ENCODE measurements around the gene JAZF1.

The JAZF1 gene

DNA sequence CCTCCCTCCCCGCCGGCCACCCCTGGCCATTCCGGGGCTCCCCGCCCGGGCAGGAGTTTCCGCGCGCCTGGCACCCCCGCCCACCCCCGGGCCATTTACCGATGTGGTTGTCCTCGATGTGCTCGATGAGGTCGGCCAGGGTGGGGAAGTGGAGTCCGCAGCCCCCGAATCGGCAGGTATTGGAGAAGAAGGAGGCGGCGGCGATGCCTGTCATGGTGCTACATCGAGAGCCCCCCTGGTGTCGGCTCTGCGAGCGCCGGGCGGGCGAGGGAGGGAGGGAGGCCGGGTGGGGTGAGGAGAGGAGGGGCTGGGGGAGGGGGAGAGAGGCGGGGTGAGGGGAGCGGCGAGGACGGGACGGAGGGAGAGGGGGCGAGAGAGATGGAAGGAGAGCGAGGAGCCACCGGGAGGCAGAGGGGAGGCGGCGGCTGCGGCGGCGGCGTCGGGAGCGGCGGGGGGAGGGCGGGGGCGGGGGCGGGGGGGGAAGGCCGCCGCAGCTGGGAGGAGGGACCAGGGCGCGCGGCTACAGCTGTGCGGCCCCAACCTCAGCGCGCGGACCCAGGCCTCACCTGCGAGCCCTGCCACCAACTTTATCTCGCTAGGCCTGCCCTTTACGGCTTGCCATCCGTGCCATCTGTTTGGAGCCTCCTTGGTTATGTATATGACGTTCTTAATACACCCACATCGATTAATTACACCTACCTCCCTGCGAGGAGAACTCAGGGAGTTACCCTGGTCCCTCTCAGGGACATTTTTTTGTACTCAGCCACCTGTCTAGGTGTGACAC, at the start of gene JAZF1:
Gene JAZF1, minus strand, starts transcription at position 432 of the 784 bp plus-strand sequence.
- DNase-seq (ENCODE audit: low read depth in 2 of 2), result peak; percentile 6 to 26

DNA sequence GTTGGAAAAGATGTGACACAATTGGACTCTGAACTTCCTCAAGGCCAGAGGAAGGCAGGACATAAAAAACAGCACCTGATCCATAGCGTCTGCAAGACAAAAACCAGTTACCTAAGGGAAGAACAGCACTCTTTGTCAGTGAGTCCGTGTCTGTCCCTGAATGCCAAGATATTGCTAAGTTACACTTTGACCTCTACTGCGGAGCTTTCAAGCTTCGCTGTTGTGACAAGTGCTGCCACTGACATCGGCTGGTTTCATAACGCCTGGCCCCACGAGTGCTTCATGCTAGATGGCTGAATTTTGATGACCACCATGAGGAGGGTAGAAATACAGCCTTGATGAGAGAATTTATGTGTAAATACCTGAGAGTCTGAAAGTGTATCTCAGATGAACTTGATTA, 49.7 kb upstream of the JAZF1 start:
- no peak for DNase-seq (ENCODE audit: low read depth in 2 of 2)

- DNase-seq (ENCODE audit: low read depth in 2 of 2), result no peak
Measured at GRCh38 chr7:28228396-28228795, 47.8 kb upstream of the JAZF1 start.

- no peak for DNase-seq (ENCODE audit: low read depth in 2 of 2)
Measured at GRCh38 chr7:28226003-28226402, 45.4 kb upstream of the JAZF1 start.

- no peak for DNase-seq (ENCODE audit: low read depth in 2 of 2)
Measured at GRCh38 chr7:28225576-28225975, 45.0 kb upstream of the JAZF1 start.

GRCh38 chr7:28224675-28225074, 44.1 kb upstream of the JAZF1 start:
- DNase-seq (ENCODE audit: low read depth in 2 of 2), result no peak

- no peak for DNase-seq (ENCODE audit: low read depth in 2 of 2)
Measured at GRCh38 chr7:28224172-28224571, 43.6 kb upstream of the JAZF1 start.

GRCh38 chr7:28222636-28223035, 42.0 kb upstream of the JAZF1 start:
- no peak for DNase-seq (ENCODE audit: low read depth in 2 of 2)

DNA sequence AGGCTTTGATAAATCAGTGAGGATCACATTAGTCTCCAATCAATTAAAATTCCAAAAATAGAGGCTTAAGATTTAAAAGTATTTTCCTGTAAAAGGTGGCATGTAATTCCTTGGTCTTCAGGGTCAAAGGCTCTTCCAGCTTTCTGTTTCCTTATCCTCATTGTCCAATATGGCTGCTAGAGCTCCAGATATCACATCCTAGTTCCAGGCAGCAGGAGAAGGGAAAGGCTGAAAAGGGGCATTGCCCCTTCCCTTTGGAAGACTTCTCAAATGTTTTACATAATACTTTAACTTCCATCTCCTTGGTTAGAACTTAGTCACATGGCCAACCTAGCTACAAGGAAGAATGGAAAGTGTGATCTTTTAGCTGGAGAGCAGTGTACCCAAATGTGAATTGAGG, 39.2 kb upstream of the JAZF1 start:
- DNase-seq (ENCODE audit: low read depth in 2 of 2), result no peak

- DNase-seq (ENCODE audit: low read depth in 2 of 2), result no peak
Measured at GRCh38 chr7:28217143-28217542, 36.5 kb upstream of the JAZF1 start.

- no peak for DNase-seq (ENCODE audit: low read depth in 2 of 2)
Measured at GRCh38 chr7:28211006-28211405, 30.4 kb upstream of the JAZF1 start.

- DNase-seq (ENCODE audit: low read depth in 2 of 2), result no peak
Measured at GRCh38 chr7:28208506-28208905, 27.9 kb upstream of the JAZF1 start.

DNA sequence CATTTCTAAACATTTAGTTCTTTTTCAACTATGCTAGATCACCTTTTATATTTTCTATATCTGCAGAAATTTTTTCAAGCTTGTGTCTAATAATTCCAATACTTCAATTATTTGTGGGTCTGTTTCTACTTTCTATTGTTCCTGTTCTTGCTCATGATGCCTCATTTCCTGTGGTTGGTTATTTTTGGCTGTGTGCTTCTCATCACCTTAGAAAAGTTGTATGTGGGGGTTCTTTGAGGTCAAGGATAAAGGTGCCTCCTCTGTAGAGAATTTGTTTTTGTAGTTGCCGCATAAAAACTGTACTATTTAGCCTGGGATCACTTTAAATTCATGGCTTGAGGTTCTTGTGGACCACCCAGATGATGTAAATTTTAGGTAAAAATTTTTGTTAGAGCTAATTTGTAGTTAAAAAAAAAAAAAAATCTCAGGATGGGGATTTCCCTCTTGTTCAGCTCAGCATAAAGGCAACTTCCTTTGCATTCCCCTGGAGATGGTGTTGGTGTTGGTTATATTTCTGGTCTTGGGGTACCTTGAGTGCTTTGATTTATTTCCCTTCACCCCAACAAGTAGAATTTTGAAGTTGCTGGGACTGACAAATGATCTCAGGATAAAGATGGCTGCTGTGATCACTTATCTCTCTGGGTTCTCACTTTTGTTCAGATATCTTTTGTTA, 27.0 kb upstream of the JAZF1 start:
- no peak for DNase-seq (ENCODE audit: low read depth in 2 of 2)

DNA sequence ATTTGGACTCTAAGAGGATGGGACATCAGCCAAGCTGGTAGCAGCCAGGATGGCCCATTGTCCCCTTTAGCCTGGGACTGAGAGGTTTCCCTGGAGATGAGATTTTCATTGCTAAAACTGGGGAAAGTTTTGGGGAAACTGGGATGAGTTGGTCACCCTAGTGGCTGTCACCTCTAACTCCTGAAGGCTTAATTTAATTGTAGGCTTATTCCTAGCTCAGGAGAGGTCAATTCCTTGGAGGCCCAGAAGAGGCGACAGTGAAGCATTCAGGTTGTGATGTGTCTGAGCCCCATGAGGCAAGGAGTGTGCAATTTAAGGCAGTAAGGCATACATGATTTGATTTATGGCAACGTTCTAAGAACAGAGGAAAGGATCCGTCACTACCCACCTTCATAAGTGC, 24.9 kb upstream of the JAZF1 start:
- no peak for DNase-seq (ENCODE audit: low read depth in 2 of 2)

DNA sequence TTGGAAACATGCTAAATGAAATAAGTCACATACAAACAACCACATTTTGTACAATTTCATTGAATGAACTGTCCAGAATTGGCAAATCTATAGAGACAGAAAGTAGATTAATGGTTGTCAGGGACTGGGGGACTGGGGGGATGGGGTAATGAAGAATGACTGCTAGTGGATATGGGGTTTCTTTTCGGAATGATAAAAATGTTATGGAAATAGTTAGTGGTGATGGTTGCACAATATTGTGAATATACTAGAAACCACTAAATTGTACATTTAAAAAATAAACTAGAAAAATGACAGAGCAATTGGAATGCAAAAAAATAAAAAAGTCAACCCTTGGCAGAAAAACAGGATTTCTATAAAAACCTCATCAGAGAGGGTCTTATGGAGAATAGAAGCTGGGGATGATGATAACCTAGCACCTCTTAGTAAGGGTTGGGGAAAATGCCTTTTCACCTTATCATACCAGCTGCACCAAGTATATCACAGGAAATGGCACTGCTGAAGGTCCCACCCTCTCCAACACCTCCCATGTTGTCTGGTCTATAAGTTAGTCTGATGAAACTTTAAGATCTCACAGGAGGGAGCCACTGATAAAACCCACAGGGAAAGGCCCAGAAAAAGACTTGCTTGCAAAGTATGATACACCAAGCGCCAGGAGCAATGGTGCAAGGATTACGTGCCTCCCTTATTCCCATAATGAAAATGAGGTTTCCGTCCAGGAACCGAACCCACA, 23.1 kb upstream of the JAZF1 start:
- DNase-seq (ENCODE audit: low read depth in 2 of 2), result no peak

GRCh38 chr7:28202222-28202621, 21.6 kb upstream of the JAZF1 start:
- no peak for DNase-seq (ENCODE audit: low read depth in 2 of 2)

DNA sequence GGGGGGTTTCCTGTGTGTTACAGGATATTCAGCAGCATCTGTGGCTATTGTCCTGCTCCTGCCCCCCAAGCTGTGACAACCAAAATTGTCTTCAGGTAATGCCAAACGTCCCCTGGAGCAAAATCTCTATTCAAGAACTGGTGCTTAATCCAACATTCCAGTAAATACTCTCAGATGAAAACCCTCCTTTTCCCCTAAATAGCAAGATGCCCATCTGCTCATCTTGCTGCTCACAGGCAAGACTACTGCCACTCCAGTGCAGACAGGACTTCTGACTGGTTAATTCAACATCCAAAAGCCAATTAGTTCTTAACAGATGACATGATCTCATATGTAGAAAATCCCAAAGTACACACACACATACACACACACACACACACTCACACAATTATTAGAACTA, 20.5 kb upstream of the JAZF1 start:
- DNase-seq (ENCODE audit: low read depth in 2 of 2), result no peak

DNA sequence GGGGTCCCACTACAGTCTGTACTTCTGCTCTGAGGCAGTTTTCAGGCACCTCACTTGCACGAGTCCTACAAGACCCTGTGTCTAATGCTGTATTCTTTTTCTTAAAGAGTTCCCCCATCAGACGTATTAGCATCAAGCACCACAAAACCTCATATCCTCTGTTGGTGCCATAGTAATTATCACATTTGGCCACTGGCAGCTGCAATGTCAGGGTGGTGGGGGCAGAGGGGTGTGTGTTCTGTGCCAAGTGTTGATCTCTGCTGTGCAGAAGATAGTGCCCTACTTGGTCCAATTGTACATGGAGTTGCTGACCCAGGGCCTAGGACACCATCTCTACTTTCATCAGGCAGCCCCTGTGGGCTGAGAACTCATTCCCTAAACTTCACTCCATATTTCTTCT, 20.0 kb upstream of the JAZF1 start:
- DNase-seq (ENCODE audit: low read depth in 2 of 2), result no peak

- no peak for DNase-seq (ENCODE audit: low read depth in 2 of 2)
Measured at GRCh38 chr7:28199021-28199510, 18.5 kb upstream of the JAZF1 start.

- DNase-seq (ENCODE audit: low read depth in 2 of 2), result no peak
Measured at GRCh38 chr7:28195910-28196620, 15.5 kb upstream of the JAZF1 start.

DNA sequence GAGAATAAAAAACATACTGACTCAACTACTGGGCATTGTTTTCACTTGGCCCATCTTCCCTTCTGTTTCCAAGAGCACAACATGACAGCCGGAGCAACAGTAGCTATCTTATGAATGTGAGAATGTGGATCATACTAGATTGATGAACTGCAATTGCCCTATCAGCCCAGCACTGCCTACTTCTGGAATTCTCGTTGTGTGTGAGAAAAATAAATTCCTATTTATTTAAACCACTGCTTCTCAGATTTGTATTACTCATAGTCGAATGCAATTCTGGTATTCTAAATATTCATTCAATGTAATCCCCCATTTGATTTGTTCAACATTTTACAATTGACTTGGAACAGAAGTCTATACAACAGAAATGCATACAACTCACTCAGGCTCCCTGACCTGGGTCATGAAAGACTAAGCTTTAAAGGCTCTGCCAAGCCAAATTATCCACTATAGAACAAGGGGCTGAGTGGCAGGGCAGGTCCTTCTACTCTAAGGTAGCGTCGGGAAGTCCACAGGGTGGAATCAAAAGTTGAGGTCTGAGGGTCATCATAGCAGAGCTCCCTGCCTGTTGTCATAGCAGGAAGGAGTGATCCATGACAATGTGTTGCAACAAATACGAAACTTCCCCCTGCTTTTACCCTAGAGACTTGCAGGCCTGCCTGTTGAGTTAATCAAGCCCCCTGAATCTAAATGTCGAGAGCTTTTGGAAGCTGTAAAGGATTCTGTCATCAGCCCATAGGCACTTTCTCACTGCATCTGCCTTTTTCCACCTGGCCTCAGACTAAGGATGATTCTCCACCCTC, 12.4 kb upstream of the JAZF1 start:
- DNase-seq (ENCODE audit: low read depth in 2 of 2), result no peak

All from stimulated activated CD4-positive, alpha-beta T cell treated with anti-CD3 and anti-CD28 coated beads, Interleukin-1b, Interleukin-23, amount 100 ng/mL, for 1 hour (primary cell).